Placental pericyte (primary cell): Measurements from ENCODE around the gene HIGD1B. TPM values are rescaled to one million over a fixed set of nuclear protein-coding genes. Genes with fewer than 3 reads are reported as not detected.

Experiments used
- small RNA-seq: library from RNA; depleted of rRNA; stranded (forward); fragments of <200 nt; gene quantifications from one replicate; pipeline ENCODE3, GENCODE V24; 2012; ENCODE audit warnings: low replicate concordance
- total RNA-seq: library from RNA; depleted of rRNA; stranded (reverse); fragments of >200 nt; gene quantifications from 2 replicates; pipeline ENCODE4 v1.2.3, GENCODE V29; 2012

HIGD1B gene
- total RNA-seq, result not detected in 2 replicates

DNA sequence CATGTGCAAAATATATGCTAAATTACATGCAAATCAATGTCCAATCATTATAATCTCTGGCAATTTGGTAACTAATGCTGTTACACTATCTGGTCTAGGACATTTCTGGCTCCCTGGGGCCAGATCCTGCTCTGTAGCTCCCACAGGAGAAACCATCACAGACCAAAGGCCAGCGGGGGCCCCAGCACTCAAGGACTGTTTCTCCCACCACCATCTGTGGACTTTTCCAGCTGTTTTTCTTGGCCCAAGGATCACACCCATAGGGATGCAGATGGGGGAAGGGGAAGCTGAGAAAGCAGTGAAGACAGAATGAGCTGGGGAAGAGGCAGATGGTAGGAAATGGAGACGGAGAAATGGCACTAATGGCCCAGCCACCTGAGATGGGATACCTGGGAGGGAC, at the start of gene HIGD1B:
HIGD1B (plus strand) TSS at position 298 of the 400 bp plus-strand sequence. CDS start 270 bp downstream, outside the sequence.

DNA sequence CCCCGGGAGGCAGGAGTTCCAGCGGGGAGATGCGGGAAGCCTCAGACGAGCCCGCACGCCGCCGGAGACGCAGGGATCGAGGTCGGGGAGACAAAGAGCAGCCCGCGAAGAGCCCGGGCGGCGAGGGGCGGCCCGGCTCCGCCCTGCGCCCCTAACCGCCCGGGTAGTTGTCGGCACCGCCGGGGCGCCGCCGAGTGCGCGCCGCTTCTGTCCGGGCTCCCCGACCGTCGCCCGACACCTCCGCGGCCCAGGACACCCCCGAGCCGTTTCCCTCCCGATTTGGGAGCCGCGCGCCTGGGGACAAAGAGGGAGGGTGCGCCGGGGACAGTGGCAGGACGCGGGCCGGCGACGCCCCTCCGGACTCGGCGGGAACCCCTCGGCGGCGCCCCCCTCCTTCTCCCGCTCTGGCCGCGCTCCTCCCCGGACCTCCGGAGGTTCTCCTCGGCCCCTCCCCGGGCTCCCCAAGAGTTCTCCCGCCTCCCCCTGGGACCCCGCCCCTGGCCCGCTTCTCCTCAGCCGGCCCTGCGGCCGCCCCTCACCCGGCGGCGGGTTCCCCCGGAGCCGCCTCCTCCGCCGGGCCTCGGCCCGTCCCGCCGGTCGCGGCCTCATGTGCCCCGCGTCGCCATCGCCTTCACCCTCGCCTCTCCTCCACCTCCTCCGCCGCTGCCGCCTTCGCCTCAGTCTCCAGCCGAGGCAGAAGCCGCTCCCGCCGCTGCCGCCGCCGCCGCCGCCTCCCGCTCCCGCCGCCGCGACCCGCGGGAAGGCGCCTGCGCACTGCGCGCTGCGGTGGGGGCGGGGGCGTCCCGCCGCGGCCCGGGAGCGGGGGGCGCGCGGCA, 17.9 kb upstream of the HIGD1B start, which contains the start of gene GJC1:
GJC1 (minus strand) TSS at position 765 of the 836 bp plus-strand sequence. CDS start 24,470 bp downstream, outside the sequence.

DNA sequence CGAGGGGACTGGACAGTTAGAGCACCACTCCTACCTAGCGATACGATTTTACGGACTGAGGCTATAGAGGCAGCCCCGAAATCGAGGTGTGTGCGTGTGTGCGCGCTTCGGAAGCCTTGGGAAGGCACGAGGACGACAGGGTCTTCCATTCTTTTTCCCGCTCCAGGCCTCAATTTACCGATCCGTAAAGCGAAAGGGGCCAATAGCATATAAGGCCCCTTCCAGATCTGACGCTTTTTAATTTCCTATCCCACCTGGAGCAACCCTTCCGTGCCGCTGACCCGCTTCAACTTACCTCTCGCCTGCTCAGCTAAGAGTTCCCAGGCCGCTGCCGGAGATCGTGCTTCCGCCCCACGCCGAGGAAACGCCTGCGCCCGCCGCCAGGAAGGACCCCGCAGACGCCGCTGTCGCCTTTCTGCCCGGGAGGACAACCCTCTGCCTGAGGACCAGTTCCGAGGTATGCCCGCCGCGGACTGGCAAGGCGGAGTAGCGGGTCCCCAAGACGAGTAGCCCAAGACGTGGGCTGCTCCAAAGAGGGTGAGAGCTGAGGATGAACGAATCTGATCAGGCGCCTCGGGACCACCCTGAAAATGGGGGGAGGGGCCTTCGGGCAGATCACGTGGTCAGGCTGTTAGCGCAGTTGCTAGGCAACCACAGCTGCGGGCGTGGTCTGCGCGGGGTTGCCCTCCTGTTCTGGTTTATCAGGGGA, 51.5 kb downstream of the HIGD1B start, which contains the start of gene EFTUD2:
EFTUD2 (minus strand) TSS at position 372 of the 709 bp plus-strand sequence. CDS start 4,924 bp downstream, outside the sequence.

Small RNA genes lying within 50 kb of the gene (small RNA-seq; reads per million reads assigned to genes)
- gene RN7SL405P, result not detected

Other genes starting within 250 kb of the HIGD1B start
- gene MEIOC, start 191.4 kb upstream of the HIGD1B start, total RNA-seq, result 0.22 TPM in 1 of 2 replicates, not detected in the other
- 32.9 and 35.5 TPM in 2 replicates for gene CCDC43, start 158.1 kb upstream of the HIGD1B start, total RNA-seq
- 2.4 and 11.9 TPM in 2 replicates for gene DBF4B, start 139.2 kb upstream of the HIGD1B start, total RNA-seq
- gene ADAM11, start 88.9 kb upstream of the HIGD1B start, total RNA-seq, result 0.22 and 0.57 TPM in 2 replicates
- gene GJC1, start 17.6 kb upstream of the HIGD1B start, total RNA-seq, result 6.8 and 39.9 TPM in 2 replicates
- 135 and 147 TPM in 2 replicates for gene EFTUD2, start 51.6 kb downstream of the HIGD1B start, total RNA-seq
- gene GFAP, start 67.6 kb downstream of the HIGD1B start, total RNA-seq, result 0.57 and 1.1 TPM in 2 replicates
- gene KIF18B, start 99.9 kb downstream of the HIGD1B start, total RNA-seq, result 1.3 and 19.8 TPM in 2 replicates
- 0.29 TPM in 1 of 2 replicates, not detected in the other for gene C1QL1, start 120.4 kb downstream of the HIGD1B start, total RNA-seq
- gene DCAKD, start 203.7 kb downstream of the HIGD1B start, total RNA-seq, result 43.8 and 60.7 TPM in 2 replicates
- 96.7 and 154 TPM in 2 replicates for gene NMT1, start 213.4 kb downstream of the HIGD1B start, total RNA-seq